Measurements from ENCODE around the gene EFCAB13. TPM values are rescaled to one million over a fixed set of nuclear protein-coding genes. Genes with fewer than 3 reads are reported as not detected.
"Not testable (repeated sequence)": the region's sequence is repeated elsewhere in the genome, so short reads cannot be mapped to it uniquely, and the experiment has no call there.

EFCAB13 gene
- total RNA-seq, 1 experiment from 2014 or later: 1.4 TPM

GRCh38 chr17:47427985-47428384 lies 104.2 kb downstream of the EFCAB13 start:
- Mint-ChIP-seq H3K4me1 (ENCODE audit: insufficient read depth, unreplicated experiment) (no peaks in the 10 kb centered on the region), H3K27me3 (ENCODE audit: insufficient read depth, unreplicated experiment) (no peaks in the 10 kb centered on the region), H3K4me3 (ENCODE audit: unreplicated experiment) (no peak overlapping the region), H3K9me3 (ENCODE audit: unreplicated experiment) (no peaks in the 10 kb centered on the region), H3K36me3 (ENCODE audit: insufficient read depth, unreplicated experiment) (peaks cover 34% of the 10 kb centered on the region), H3K27ac (ENCODE audit: low read depth, unreplicated experiment) (no peak overlapping the region)
- POLR2A ChIA-PET: no interaction called here
- intact Hi-C loops (cut with micrococcal nuclease): no loop called here
- CTCF ChIA-PET: no interaction called here
- no TSS peak for BruUV-seq (replicated peaks)
- TF ChIP-seq CTCF (IDR thresholded peaks at IDR 0.05; ENCODE audit: unreplicated experiment): no peak
- DNase-seq (ENCODE audit: unreplicated experiment): no peak

- H3K4me3 Mint-ChIP-seq (ENCODE audit: unreplicated experiment); intact Hi-C loops (cut with micrococcal nuclease): not testable (repeated sequence)
- H3K36me3 Mint-ChIP-seq (ENCODE audit: insufficient read depth, unreplicated experiment): peaks cover 14% of the 10 kb centered on the region
Measured at GRCh38 chr17:47432240-47432639, 108.5 kb downstream of the EFCAB13 start.

GRCh38 chr17:47465165-47465564 lies 141.4 kb downstream of the EFCAB13 start:
- intact Hi-C loops (cut with micrococcal nuclease): no loop called here
- no peak for TF ChIP-seq CTCF (IDR thresholded peaks at IDR 0.05; ENCODE audit: unreplicated experiment)
- Mint-ChIP-seq H3K4me3 (ENCODE audit: unreplicated experiment) (no peak overlapping the region), H3K4me1 (ENCODE audit: insufficient read depth, unreplicated experiment) (no peaks in the 10 kb centered on the region), H3K27ac (ENCODE audit: low read depth, unreplicated experiment) (no peak overlapping the region), H3K36me3 (ENCODE audit: insufficient read depth, unreplicated experiment) (peaks cover 4% of the 10 kb centered on the region), H3K27me3 (ENCODE audit: insufficient read depth, unreplicated experiment) (no peaks in the 10 kb centered on the region), H3K9me3 (ENCODE audit: unreplicated experiment) (no peaks in the 10 kb centered on the region)
- BruUV-seq (replicated peaks): no TSS peak
- no peak for DNase-seq (ENCODE audit: unreplicated experiment)
- CTCF ChIA-PET: no interaction called here
- POLR2A ChIA-PET: no interaction called here

More at GRCh38 chr17:47432240-47432639, 108.5 kb downstream of the EFCAB13 start:
- H3K27me3 Mint-ChIP-seq (ENCODE audit: insufficient read depth, unreplicated experiment); CTCF ChIA-PET; DNase-seq (ENCODE audit: unreplicated experiment); H3K4me1 Mint-ChIP-seq (ENCODE audit: insufficient read depth, unreplicated experiment); POLR2A ChIA-PET; H3K27ac Mint-ChIP-seq (ENCODE audit: low read depth, unreplicated experiment); BruUV-seq (replicated peaks): not testable (repeated sequence)
- peaks cover 20% of the 10 kb centered on the region for H3K9me3 Mint-ChIP-seq (ENCODE audit: unreplicated experiment)

GRCh38 chr17:47466976-47467375 lies 143.2 kb downstream of the EFCAB13 start:
- ChIA-PET POLR2A (interaction anchor here (0.6 kb wide), 1 partner anchor 176 kb away, joined by 3 read pairs; no protein-coding TSS in a partner anchor), CTCF (interaction anchor here (0.7 kb wide), 1 partner anchor 238 kb away, joined by 3 read pairs; no protein-coding TSS in a partner anchor)
- H3K9me3 Mint-ChIP-seq (ENCODE audit: unreplicated experiment); H3K36me3 Mint-ChIP-seq (ENCODE audit: insufficient read depth, unreplicated experiment); H3K4me1 Mint-ChIP-seq (ENCODE audit: insufficient read depth, unreplicated experiment); H3K4me3 Mint-ChIP-seq (ENCODE audit: unreplicated experiment); H3K27me3 Mint-ChIP-seq (ENCODE audit: insufficient read depth, unreplicated experiment); DNase-seq (ENCODE audit: unreplicated experiment); BruUV-seq (replicated peaks); H3K27ac Mint-ChIP-seq (ENCODE audit: low read depth, unreplicated experiment); intact Hi-C loops (cut with micrococcal nuclease): not testable (repeated sequence)

- CTCF ChIA-PET: no interaction called here
- Mint-ChIP-seq H3K27me3 (ENCODE audit: insufficient read depth, unreplicated experiment) (no peaks in the 10 kb centered on the region), H3K27ac (ENCODE audit: low read depth, unreplicated experiment) (no peak overlapping the region), H3K9me3 (ENCODE audit: unreplicated experiment) (no peaks in the 10 kb centered on the region), H3K36me3 (ENCODE audit: insufficient read depth, unreplicated experiment) (peaks cover 26% of the 10 kb centered on the region), H3K4me3 (ENCODE audit: unreplicated experiment) (no peak overlapping the region), H3K4me1 (ENCODE audit: insufficient read depth, unreplicated experiment) (no peaks in the 10 kb centered on the region)
- DNase-seq (ENCODE audit: unreplicated experiment): no peak
- intact Hi-C loops (cut with micrococcal nuclease): no loop called here
- TF ChIP-seq CTCF (IDR thresholded peaks at IDR 0.05; ENCODE audit: unreplicated experiment): no peak
- POLR2A ChIA-PET: no interaction called here
- no TSS peak for BruUV-seq (replicated peaks)
Measured at GRCh38 chr17:47470836-47471235, 147.1 kb downstream of the EFCAB13 start.

- BruUV-seq (replicated peaks); H3K27me3 Mint-ChIP-seq (ENCODE audit: insufficient read depth, unreplicated experiment); intact Hi-C loops (cut with micrococcal nuclease); CTCF ChIA-PET; H3K4me1 Mint-ChIP-seq (ENCODE audit: insufficient read depth, unreplicated experiment); DNase-seq (ENCODE audit: unreplicated experiment); H3K27ac Mint-ChIP-seq (ENCODE audit: low read depth, unreplicated experiment); H3K9me3 Mint-ChIP-seq (ENCODE audit: unreplicated experiment); H3K4me3 Mint-ChIP-seq (ENCODE audit: unreplicated experiment); POLR2A ChIA-PET: not testable (repeated sequence)
- H3K36me3 Mint-ChIP-seq (ENCODE audit: insufficient read depth, unreplicated experiment): peaks cover 31% of the 10 kb centered on the region
Measured at GRCh38 chr17:47472073-47472472, 148.3 kb downstream of the EFCAB13 start.

Measured in MCF 10A (cell line).